ENCODE data around the gene XYLT1.
A peak's percentile ranks its signal among the peaks of the same experiment; 100 is the strongest.

XYLT1 gene

GRCh38 chr16:17454162-17454730, 16.5 kb downstream of the XYLT1 start:
- no peak for DNase-seq

GRCh38 chr16:17453364-17454038, 17.3 kb downstream of the XYLT1 start:
- DNase-seq, result no peak

GRCh38 chr16:17452922-17453321, 17.8 kb downstream of the XYLT1 start:
- no peak for DNase-seq

GRCh38 chr16:17451843-17452242, 18.9 kb downstream of the XYLT1 start:
- no peak for DNase-seq

GRCh38 chr16:17450291-17450690, 20.5 kb downstream of the XYLT1 start:
- DNase-seq, result no peak

GRCh38 chr16:17448640-17449638, 21.8 kb downstream of the XYLT1 start:
- DNase-seq, result no peak

- DNase-seq, result no peak
These were observed 23.6 kb downstream of the XYLT1 start for GRCh38 chr16:17447101-17447569.

- no peak for DNase-seq
These were observed 24.1 kb downstream of the XYLT1 start for GRCh38 chr16:17446661-17447060.

- DNase-seq, result no peak
These were observed 25.3 kb downstream of the XYLT1 start for GRCh38 chr16:17445421-17445820.

- no peak for DNase-seq
These were observed 26.1 kb downstream of the XYLT1 start for GRCh38 chr16:17444658-17445057.

GRCh38 chr16:17440131-17440530, 30.6 kb downstream of the XYLT1 start:
- DNase-seq, result no peak

GRCh38 chr16:17439580-17439979, 31.2 kb downstream of the XYLT1 start:
- no peak for DNase-seq

GRCh38 chr16:17437981-17438380, 32.8 kb downstream of the XYLT1 start:
- DNase-seq, result no peak

GRCh38 chr16:17437127-17437720, 33.5 kb downstream of the XYLT1 start:
- DNase-seq, result no peak

- no peak for DNase-seq
These were observed 35.4 kb downstream of the XYLT1 start for GRCh38 chr16:17435318-17435717.

GRCh38 chr16:17433577-17434451, 36.9 kb downstream of the XYLT1 start:
- DNase-seq, result peak; percentile 56 to 83

- DNase-seq, result no peak
These were observed 37.7 kb downstream of the XYLT1 start for GRCh38 chr16:17432901-17433576.

- DNase-seq, result no peak
These were observed 38.7 kb downstream of the XYLT1 start for GRCh38 chr16:17431968-17432625.

- DNase-seq, result no peak
These were observed 39.7 kb downstream of the XYLT1 start for GRCh38 chr16:17431012-17431411.

- no peak for DNase-seq
These were observed 44.3 kb downstream of the XYLT1 start for GRCh38 chr16:17426451-17426850.

GRCh38 chr16:17424771-17425170, 46.0 kb downstream of the XYLT1 start:
- DNase-seq, result no peak
